GM12874 (cell line): ENCODE measurements around the gene KRT14.
A peak's percentile ranks its signal among the peaks of the same experiment; 100 is the strongest.

Experiments
- TF ChIP-seq, protein P1 (sequence below): IDR thresholded peaks from 2 replicates; pipeline ENCODE4 v1.5.1; 2011; ENCODE audit warnings: low read depth, mild to moderate bottlenecking, control low read depth, low read length, moderate library complexity; ENCODE audit not compliant: insufficient read depth

KRT14 gene

DNA sequence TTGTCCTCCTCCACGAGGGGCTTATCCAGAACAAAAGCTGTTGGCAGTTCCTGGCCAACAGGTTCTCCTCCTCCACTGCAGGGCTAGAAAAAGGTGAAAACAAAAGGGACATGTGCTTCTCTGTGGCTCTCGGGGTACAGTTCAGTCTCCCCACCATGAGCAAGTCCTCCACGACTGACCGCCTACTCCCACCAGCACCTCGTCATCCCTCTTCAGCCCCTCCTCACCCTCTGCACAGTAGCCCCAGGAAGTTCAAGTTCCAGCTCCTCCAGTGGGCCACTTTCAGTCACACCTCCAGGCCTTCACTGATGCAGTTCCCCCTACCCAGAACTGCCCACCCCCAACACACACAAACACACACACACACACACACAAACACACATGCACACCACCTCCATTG, 34.2 kb downstream of the KRT14 start:
- TF ChIP-seq, protein P1, sequence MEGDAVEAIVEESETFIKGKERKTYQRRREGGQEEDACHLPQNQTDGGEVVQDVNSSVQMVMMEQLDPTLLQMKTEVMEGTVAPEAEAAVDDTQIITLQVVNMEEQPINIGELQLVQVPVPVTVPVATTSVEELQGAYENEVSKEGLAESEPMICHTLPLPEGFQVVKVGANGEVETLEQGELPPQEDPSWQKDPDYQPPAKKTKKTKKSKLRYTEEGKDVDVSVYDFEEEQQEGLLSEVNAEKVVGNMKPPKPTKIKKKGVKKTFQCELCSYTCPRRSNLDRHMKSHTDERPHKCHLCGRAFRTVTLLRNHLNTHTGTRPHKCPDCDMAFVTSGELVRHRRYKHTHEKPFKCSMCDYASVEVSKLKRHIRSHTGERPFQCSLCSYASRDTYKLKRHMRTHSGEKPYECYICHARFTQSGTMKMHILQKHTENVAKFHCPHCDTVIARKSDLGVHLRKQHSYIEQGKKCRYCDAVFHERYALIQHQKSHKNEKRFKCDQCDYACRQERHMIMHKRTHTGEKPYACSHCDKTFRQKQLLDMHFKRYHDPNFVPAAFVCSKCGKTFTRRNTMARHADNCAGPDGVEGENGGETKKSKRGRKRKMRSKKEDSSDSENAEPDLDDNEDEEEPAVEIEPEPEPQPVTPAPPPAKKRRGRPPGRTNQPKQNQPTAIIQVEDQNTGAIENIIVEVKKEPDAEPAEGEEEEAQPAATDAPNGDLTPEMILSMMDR: no peak

DNA sequence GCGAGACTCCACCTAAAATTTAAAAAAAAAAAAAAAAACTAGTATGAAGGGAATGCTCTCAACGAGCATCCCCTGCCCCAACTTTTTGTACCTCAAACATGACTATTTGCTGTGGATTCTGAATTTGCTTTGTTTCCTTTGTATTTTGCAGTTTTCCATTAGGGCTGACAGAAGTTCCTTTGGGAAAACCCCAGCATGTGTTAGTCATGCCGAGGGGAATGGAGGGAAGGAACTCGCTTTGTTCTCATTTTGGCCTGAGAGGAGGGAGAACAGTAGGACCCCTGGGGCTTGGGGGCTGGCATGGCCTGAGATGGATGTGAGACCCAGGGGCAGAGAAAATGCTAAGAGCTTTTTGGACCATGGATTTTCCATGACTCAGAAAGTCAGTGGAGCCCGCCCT, 35.3 kb downstream of the KRT14 start:
- TF ChIP-seq, protein P1: no peak

- TF ChIP-seq, protein P1: no peak
These were observed 37.1 kb downstream of the KRT14 start for GRCh38 chr17:41549596-41550039.

- TF ChIP-seq, protein P1: peak; percentile 88
These were observed 37.7 kb downstream of the KRT14 start for GRCh38 chr17:41548844-41549595.

- TF ChIP-seq, protein P1: no peak
These were observed 38.5 kb downstream of the KRT14 start for GRCh38 chr17:41547921-41548843.

- TF ChIP-seq, protein P1: no peak
These were observed 39.3 kb downstream of the KRT14 start for GRCh38 chr17:41547378-41547841.

GRCh38 chr17:41546819-41547218, 39.9 kb downstream of the KRT14 start:
- TF ChIP-seq, protein P1: no peak
